ENCODE data around the gene ISOC2. TPM values are rescaled to one million over a fixed set of nuclear protein-coding genes. Genes with fewer than 3 reads are reported as not detected.

ISOC2 gene
- total RNA-seq, 1 experiment from 2014 or later, result 33.9 TPM

DNA sequence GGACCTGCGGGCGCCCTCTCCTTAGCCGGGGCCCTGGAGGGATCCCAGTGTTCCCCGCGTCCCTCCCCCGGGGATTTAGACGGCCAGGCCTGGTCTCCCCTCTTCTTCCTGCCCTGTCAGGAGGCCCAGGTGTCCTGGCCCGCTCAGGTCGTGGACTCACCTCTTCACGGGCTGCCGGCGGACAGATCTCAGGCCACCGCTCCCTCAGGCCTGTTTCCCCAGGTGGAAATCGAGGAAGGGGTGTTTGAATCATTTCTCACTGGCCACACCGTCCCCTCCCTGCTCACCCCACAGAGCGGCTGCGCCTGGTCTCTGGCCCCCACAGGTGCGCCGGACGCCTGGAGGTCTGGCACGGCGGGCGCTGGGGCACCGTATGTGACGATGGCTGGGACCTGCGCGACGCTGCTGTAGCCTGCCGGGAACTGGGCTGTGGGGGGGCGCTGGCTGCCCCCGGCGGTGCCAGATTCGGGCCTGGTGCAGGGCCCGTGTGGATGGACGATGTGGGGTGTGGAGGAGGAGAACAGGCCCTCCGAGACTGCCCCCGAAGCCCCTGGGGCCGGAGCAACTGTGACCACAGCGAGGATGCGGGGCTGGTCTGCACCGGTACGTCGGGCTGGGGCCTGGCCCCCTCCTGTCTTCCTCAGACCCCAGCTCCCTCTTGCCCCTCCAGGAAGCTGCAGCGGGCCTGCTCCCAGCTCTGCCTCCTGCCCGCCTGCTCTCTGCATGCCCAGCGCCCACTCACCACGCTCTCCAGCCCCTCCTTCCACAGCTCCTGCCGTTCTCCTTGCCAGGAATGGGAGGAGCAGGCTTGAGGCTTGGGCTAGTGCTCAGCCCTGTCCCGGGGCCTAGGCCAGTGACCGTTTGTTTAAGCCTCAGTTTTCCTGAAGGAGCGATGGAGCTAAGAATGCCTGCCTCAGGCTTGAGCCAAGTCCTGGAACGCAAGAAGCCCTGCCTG is 29.3 kb upstream of the ISOC2 start:
- no peak for DNase-seq (ENCODE audit: extremely low read depth, low read depth)

DNA sequence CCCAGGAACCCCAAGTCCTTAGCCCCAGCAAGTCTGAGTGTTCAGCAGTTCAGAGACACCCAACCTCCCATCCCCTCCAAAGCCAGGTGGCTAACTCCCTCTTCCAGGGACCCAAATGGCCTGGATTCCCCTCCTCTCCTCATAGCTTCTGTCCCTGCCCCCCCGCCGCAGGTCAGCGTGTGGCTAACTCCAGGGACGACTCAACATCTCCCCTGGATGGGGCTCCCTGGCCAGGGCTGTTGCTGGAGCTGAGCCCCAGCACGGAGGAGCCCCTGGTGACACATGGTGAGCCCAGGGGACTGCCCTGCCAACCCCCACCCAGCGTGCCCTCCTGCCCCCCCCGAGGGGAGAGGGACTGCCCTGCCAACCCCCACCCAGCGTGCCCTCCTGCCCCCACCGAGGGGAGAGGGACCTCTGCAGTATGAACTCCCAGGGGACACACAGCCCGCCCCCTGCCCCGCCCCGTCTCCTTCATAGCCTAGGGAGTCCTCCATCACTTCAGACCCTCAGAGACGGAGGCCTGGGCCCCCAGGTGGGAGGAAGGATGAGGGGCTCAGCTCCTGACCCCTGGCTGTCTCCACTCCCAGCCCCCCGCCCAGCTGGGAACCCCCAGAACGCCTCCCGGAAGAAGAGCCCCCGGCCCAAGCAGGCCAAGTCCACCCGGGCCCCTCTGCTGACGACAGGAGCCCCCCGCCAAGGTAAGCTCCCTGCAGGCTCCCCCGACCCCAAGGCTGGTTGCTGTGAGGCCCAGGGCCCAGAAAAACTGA is 28.5 kb upstream of the ISOC2 start:
- DNase-seq (ENCODE audit: extremely low read depth, low read depth), result no peak

- DNase-seq (ENCODE audit: extremely low read depth, low read depth), result no peak
Measured at GRCh38 chr19:55488986-55489710, 27.7 kb upstream of the ISOC2 start.

- DNase-seq (ENCODE audit: extremely low read depth, low read depth), result no peak
Measured at GRCh38 chr19:55487924-55488687, 26.7 kb upstream of the ISOC2 start, which contains the start of gene SSC5D. Gene SSC5D, plus strand, starts transcription at chr19:55488436. Its CDS starts 154 bp downstream, at chr19:55488590.

- DNase-seq (ENCODE audit: extremely low read depth, low read depth), result no peak
Measured at GRCh38 chr19:55486971-55487923, 25.8 kb upstream of the ISOC2 start.

DNA sequence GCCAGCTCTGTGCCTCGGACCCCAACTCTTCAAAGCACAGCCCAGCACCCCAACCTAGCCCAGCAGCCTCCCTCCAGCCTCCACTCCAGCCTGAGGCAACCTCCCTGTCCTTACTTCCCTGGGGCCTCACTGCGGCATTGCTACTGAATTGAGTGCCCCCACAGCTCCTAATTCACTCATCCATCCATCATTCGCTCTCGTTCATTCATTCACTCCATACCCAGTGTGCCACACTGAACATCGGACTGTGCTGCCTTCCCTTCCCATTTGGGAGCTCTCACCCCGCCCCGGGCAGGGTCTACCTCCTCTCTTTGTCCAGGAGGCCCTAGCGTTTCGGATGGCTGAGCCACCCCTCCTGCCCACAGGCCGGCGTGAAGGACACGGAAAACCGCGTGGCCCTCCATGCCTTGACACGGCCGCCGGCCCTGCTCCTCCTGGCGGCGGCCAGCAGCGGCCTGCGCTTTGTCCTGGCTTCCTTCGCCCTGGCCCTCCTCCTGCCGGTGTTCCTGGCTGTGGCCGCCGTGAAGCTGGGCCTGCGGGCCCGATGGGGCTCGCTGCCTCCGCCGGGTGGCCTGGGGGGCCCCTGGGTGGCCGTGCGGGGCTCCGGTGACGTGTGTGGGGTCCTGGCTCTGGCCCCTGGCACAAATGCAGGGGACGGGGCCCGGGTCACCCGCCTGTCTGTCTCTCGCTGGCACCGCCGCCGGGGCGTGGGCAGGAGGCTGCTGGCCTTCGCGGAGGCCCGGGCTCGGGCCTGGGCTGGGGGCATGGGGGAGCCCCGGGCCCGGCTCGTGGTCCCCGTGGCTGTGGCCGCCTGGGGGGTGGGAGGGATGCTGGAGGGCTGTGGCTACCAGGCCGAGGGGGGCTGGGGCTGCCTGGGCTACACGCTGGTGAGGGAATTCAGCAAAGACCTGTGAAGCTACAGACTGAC is 24.9 kb upstream of the ISOC2 start:
- no peak for DNase-seq (ENCODE audit: extremely low read depth, low read depth)

DNA sequence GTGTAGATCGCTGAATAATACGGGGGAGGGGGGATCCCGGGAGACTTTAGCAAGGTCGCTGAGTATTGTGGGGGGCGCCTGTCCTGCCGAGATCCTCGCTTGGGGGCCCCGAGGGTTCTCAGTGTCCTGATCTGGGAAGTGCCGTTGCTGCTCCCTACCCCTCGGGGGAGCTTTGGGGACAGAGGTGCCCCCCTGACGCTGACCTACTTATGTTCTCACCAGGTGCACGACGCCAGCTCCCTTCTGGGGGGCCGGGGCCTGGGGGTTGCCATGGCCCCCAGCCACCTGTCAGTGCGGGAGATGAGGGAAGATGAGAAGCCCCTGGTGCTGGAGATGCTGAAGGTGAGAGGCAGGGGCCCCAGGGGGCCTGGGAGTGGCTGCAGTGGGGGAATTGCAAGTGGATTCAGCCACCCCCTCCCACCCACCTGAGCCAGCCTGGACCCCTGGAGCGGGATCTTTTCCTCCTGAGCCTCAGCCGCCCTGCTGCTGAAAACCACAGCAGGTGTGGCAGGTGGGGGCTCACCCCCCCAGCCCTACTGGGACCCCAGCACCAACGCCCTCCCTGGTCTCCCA is 24.1 kb upstream of the ISOC2 start:
- no peak for DNase-seq (ENCODE audit: extremely low read depth, low read depth)

GRCh38 chr19:55484593-55485438 is 23.4 kb upstream of the ISOC2 start, which contains the start of gene NAT14:
Gene NAT14, plus strand, starts transcription at chr19:55485188. Its CDS starts 521 bp downstream, at chr19:55485709.
- DNase-seq (ENCODE audit: extremely low read depth, low read depth), result no peak

GRCh38 chr19:55483706-55484592 is 22.5 kb upstream of the ISOC2 start:
- no peak for DNase-seq (ENCODE audit: extremely low read depth, low read depth)

DNA sequence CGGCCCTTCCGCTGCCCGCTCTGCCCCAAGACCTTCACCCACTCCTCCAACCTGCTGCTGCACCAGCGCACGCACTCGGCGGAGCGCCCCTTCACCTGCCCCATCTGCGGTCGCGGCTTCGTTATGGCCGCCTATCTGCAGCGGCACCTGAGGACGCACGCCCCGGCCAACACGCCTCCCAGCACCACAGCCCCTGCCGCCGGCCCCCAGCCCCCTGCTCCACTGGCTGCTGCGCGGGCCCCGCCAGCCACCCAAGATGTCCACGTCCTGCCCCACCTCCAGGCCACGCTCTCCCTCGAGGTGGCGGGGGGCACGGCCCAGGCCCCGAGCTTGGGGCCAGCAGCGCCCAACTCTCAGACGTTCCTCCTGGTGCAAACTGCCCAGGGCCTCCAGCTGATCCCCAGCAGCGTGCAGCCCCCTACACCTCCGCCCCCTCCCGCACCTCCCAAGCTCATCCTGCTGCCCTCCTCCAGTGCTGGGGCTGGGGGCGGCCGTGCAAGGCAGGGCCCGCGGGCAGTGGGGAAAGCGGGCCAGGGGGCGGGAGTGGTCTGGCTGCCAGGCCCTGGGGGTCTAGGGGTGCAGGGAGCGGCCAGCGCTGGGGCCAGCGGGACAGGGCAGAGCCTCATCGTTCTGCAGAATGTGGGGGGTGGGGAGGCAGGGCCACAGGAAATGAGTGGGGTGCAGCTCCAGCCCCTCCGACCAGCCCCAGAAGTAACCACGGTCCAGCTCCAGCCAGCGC is 21.7 kb upstream of the ISOC2 start:
- no peak for DNase-seq (ENCODE audit: extremely low read depth, low read depth)

DNA sequence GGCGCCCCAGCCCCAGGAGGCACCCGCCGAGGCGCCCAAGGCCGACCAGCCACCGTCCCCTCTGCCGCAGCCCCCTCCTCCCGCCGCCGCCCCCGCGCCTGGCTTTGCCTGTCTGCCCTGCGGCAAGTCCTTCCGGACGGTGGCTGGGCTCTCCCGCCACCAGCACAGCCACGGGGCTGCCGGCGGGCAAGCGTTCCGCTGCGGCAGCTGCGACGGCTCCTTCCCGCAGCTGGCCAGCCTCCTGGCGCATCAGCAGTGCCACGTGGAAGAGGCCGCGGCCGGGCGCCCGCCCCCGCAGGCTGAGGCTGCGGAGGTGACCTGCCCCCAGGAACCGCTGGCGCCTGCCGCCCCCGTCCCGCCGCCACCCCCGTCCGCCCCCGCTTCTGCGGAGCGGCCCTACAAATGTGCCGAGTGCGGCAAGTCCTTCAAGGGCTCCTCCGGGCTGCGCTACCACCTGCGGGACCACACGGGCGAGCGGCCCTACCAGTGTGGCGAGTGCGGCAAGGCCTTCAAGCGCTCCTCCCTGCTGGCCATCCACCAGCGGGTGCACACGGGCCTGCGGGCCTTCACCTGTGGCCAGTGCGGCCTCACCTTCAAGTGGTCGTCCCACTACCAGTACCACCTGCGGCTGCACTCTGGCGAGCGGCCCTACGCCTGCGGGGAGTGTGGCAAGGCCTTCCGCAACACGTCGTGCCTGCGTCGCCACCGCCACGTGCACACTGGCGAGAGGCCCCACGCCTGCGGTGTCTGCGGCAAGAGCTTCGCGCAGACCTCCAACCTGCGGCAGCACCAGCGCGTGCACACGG is 20.9 kb upstream of the ISOC2 start:
- no peak for DNase-seq (ENCODE audit: extremely low read depth, low read depth)

DNA sequence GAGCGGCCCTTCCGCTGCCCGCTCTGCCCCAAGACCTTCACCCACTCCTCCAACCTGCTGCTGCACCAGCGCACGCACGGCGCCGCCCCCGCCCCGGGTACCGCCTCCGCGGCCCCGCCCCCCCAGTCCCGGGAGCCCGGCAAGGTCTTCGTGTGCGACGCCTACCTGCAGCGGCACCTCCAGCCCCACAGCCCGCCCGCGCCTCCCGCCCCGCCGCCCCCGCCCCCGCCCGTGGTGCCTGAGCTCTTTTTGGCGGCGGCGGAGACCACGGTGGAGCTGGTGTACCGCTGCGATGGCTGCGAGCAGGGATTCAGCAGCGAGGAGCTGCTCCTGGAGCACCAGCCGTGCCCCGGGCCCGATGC is 20.3 kb upstream of the ISOC2 start:
- DNase-seq (ENCODE audit: extremely low read depth, low read depth), result no peak

GRCh38 chr19:55481148-55481793 is 19.8 kb upstream of the ISOC2 start:
- no peak for DNase-seq (ENCODE audit: extremely low read depth, low read depth)

Data from NCI-H460 (cell line).